ENCODE data around the gene LGALS7B.
"Not testable (repeated sequence)": the region's sequence is repeated elsewhere in the genome, so short reads cannot be mapped to it uniquely, and the experiment has no call there.

LGALS7B gene

GRCh38 chr19:38797781-38798180, 8.8 kb downstream of the LGALS7B start:
- DNase-seq = not testable (repeated sequence)

- no peak for DNase-seq
Observed at GRCh38 chr19:38799104-38799503, 10.1 kb downstream of the LGALS7B start.

GRCh38 chr19:38800577-38801347, 11.8 kb downstream of the LGALS7B start:
- DNase-seq = no peak

- no peak for DNase-seq
Observed at GRCh38 chr19:38801359-38802095, 12.5 kb downstream of the LGALS7B start.

- no peak for DNase-seq
Observed at GRCh38 chr19:38803543-38803942, 14.5 kb downstream of the LGALS7B start.

- DNase-seq = no peak
Observed at GRCh38 chr19:38805180-38805579, 16.2 kb downstream of the LGALS7B start.

- no peak for DNase-seq
Observed at GRCh38 chr19:38806371-38806770, 17.4 kb downstream of the LGALS7B start.

GRCh38 chr19:38807374-38808098, 18.5 kb downstream of the LGALS7B start:
- DNase-seq = not testable (repeated sequence)

- no peak for DNase-seq
Observed at GRCh38 chr19:38808741-38809140, 19.7 kb downstream of the LGALS7B start.

GRCh38 chr19:38809592-38810252, 20.7 kb downstream of the LGALS7B start:
- no peak for DNase-seq

GRCh38 chr19:38812009-38812840, 23.2 kb downstream of the LGALS7B start:
- DNase-seq = no peak

- DNase-seq = no peak
Observed at GRCh38 chr19:38812841-38813320, 23.9 kb downstream of the LGALS7B start, which contains the start of gene LGALS4. Gene LGALS4, minus strand, starts transcription at chr19:38812945. Its CDS starts 59 bp downstream, at chr19:38812886.

GRCh38 chr19:38813323-38813722, 24.3 kb downstream of the LGALS7B start:
- no peak for DNase-seq

GRCh38 chr19:38813932-38814331, 24.9 kb downstream of the LGALS7B start:
- not testable (repeated sequence) for DNase-seq

- DNase-seq = no peak
Observed at GRCh38 chr19:38815059-38816001, 26.3 kb downstream of the LGALS7B start.

- no peak for DNase-seq
Observed at GRCh38 chr19:38816131-38816750, 27.2 kb downstream of the LGALS7B start.

- no peak for DNase-seq
Observed at GRCh38 chr19:38817081-38817480, 28.1 kb downstream of the LGALS7B start.

- no peak for DNase-seq
Observed at GRCh38 chr19:38819231-38819920, 30.4 kb downstream of the LGALS7B start.

- DNase-seq = not testable (repeated sequence)
Observed at GRCh38 chr19:38821230-38821825, 32.3 kb downstream of the LGALS7B start.
